ENCODE results near the gene PSORS1C1. TPM values are rescaled to one million over a fixed set of nuclear protein-coding genes. Genes with fewer than 3 reads are reported as not detected.
A peak's percentile ranks its signal among the peaks of the same experiment; 100 is the strongest.
"Not testable (repeated sequence)": the region's sequence is repeated elsewhere in the genome, so short reads cannot be mapped to it uniquely, and the experiment has no call there.

PSORS1C1 gene
- total RNA-seq, 1 donor from 2014 or later = not detected

DNA sequence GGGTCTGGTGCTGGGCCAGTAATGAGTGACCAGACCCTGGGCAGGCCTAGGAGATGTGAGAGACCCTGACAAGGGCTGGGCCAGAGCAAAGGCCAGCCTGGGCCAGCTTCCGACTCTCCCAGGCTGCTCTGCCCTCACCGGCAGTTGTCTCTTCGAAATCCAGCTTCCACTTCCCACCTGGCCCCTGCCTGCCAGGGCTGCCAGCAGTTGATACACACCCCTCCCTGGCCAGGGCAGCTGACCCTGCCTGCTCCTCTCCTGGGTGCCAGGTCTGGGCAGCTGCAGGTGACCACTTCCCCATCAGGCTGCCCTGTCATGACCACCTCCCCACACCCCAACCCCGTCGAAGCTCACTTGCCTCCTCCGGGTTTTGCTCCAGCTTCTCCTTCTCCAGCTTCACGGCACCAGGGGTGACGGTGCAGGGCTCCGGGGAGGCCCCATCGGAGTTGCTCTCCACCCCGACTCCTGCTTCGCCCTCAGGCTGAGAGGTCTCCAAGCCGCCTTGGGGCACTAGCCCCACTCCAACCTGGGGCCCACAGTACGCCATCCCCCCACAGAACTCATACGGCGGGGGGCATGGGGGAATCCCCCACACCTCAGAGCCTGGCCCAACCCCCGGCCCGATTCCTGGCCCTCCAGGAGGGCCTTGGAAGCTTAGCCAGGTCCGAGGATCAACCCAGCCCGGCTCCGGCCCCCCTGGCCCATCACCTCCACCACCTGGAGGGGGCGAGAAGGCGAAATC, 55.4 kb downstream of the PSORS1C1 start:
- H3K4me1 Mint-ChIP-seq = peaks cover 25% of the 10 kb centered on the region
- peak; percentile 37 for TF ChIP-seq EZH2phosphoT487 (IDR thresholded peaks at IDR 0.05)
- not testable (repeated sequence) for H4K20me1 ChIP-seq (ENCODE audit: low read depth); H2AFZ ChIP-seq (replicated peaks); H3K4me3 Mint-ChIP-seq; H3K27ac Mint-ChIP-seq; H3K36me3 ChIP-seq; H3K9ac ChIP-seq; H3K9me3 ChIP-seq (ENCODE audit: low read depth); H3K27ac ChIP-seq; H3K79me2 ChIP-seq (ENCODE audit: low read depth); DNase-seq (ENCODE audit: low spot score); H3K4me2 ChIP-seq; H3K36me3 Mint-ChIP-seq; H3K9me3 Mint-ChIP-seq; H3K4me3 ChIP-seq
- Histone ChIP-seq H3F3A (ENCODE audit: low read depth) (peaks cover 13% of the 10 kb centered on the region), H3K4me1 (peaks cover 19% of the 10 kb centered on the region), H3K27me3 (peaks cover 40% of the 10 kb centered on the region)
- peaks cover 12% of the 10 kb centered on the region for H3K27me3 Mint-ChIP-seq (ENCODE audit: insufficient read depth, low read depth)

DNA sequence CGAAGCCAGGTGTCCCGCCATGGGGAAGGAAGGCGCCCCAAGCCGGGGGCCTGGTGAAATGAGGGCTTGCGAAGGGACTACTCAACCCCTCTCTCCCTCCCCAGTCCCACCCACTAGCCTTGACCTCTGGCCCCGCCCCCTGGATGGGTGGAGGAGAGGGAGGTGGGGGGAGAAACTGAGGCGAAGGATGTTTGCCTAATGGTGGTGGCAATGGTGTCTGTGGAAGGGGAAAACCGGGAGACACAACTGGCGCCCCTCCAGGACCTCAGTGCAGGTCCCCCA, 55.9 kb downstream of the PSORS1C1 start, which contains the start of gene POU5F1:
POU5F1 (minus strand) TSS at position 83 of the 282 bp plus-strand sequence; CDS start at position 21, 62 bp downstream.
- no peak for DNase-seq (ENCODE audit: low spot score)
- no peak within 1 kb of the TSS for H3K4me2 ChIP-seq
- no peak for TF ChIP-seq EZH2 (IDR thresholded peaks at IDR 0.05)
- TF ChIP-seq EZH2phosphoT487 (IDR thresholded peaks at IDR 0.05) = no peak
- TF ChIP-seq, protein P1, sequence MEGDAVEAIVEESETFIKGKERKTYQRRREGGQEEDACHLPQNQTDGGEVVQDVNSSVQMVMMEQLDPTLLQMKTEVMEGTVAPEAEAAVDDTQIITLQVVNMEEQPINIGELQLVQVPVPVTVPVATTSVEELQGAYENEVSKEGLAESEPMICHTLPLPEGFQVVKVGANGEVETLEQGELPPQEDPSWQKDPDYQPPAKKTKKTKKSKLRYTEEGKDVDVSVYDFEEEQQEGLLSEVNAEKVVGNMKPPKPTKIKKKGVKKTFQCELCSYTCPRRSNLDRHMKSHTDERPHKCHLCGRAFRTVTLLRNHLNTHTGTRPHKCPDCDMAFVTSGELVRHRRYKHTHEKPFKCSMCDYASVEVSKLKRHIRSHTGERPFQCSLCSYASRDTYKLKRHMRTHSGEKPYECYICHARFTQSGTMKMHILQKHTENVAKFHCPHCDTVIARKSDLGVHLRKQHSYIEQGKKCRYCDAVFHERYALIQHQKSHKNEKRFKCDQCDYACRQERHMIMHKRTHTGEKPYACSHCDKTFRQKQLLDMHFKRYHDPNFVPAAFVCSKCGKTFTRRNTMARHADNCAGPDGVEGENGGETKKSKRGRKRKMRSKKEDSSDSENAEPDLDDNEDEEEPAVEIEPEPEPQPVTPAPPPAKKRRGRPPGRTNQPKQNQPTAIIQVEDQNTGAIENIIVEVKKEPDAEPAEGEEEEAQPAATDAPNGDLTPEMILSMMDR (IDR thresholded peaks at IDR 0.05) = no peak
- H3K36me3 Mint-ChIP-seq = peaks cover 2% of the 10 kb centered on the region
- H4K20me1 ChIP-seq (ENCODE audit: low read depth) = no peaks in the 10 kb centered on the region
- peaks cover 13% of the 10 kb centered on the region for H3F3A ChIP-seq (ENCODE audit: low read depth)
- H3K4me3 ChIP-seq = no peak within 1 kb of the TSS
- no peak within 1 kb of the TSS for H3K4me3 Mint-ChIP-seq
- no peak within 1 kb of the TSS for H3K9ac ChIP-seq
- no peaks in the 10 kb centered on the region for H3K36me3 ChIP-seq
- H2AFZ ChIP-seq (replicated peaks) = no peak within 1 kb of the TSS
- H3K9me3 ChIP-seq (ENCODE audit: low read depth) = no peaks in the 10 kb centered on the region
- H3K4me1 ChIP-seq = peaks cover 19% of the 10 kb centered on the region
- H3K4me1 Mint-ChIP-seq = peaks cover 25% of the 10 kb centered on the region
- H3K27ac ChIP-seq = no peak within 1 kb of the TSS
- no peaks in the 10 kb centered on the region for H3K9me3 Mint-ChIP-seq
- peaks cover 40% of the 10 kb centered on the region for H3K27me3 ChIP-seq
- H3K27me3 Mint-ChIP-seq (ENCODE audit: insufficient read depth, low read depth) = peaks cover 12% of the 10 kb centered on the region
- no peak within 1 kb of the TSS for H3K27ac Mint-ChIP-seq
- H3K79me2 ChIP-seq (ENCODE audit: low read depth) = no peaks in the 10 kb centered on the region

GRCh38 chr6:31170987-31171671, 56.5 kb downstream of the PSORS1C1 start:
- Histone ChIP-seq H2AFZ (replicated peaks) (no peak overlapping the region), H3K9me3 (ENCODE audit: low read depth) (no peaks in the 10 kb centered on the region), H3K9ac (no peak overlapping the region), H3K27me3 (peaks cover 40% of the 10 kb centered on the region), H3K79me2 (ENCODE audit: low read depth) (no peaks in the 10 kb centered on the region), H3K36me3 (no peaks in the 10 kb centered on the region), H3K4me2 (no peak overlapping the region), H3K4me3 (no peak overlapping the region), H3K27ac (no peak overlapping the region), H3F3A (ENCODE audit: low read depth) (peaks cover 13% of the 10 kb centered on the region), H3K4me1 (peaks cover 19% of the 10 kb centered on the region), H4K20me1 (ENCODE audit: low read depth) (no peaks in the 10 kb centered on the region)
- Mint-ChIP-seq H3K36me3 (no peaks in the 10 kb centered on the region), H3K27ac (no peak overlapping the region), H3K4me1 (peaks cover 25% of the 10 kb centered on the region), H3K4me3 (no peak overlapping the region), H3K27me3 (ENCODE audit: insufficient read depth, low read depth) (peaks cover 8% of the 10 kb centered on the region), H3K9me3 (no peaks in the 10 kb centered on the region)
- TF ChIP-seq, protein P1 (IDR thresholded peaks at IDR 0.05) = no peak
- no peak for DNase-seq (ENCODE audit: low spot score)

All from neural progenitor cell (in vitro differentiated cells).